Stimulated activated CD8-positive, alpha-beta memory T cell treated with anti-CD3 and anti-CD28 coated beads, Interleukin-15, amount 100 ng/mL, for 24 hours (primary cell): Measurements from ENCODE around the gene CLASRP.
"Not testable (repeated sequence)": the region's sequence is repeated elsewhere in the genome, so short reads cannot be mapped to it uniquely, and the experiment has no call there.

Experiments used
- DNase-seq: peaks from one replicate; pipeline ENCODE4 v3.0.0-alpha.2; 2020; ENCODE audit warnings: low read depth

CLASRP gene

GRCh38 chr19:45038931-45039893 is at the start of gene CLASRP:
Gene CLASRP, plus strand, starts transcription at chr19:45039045. Its CDS starts 1,168 bp downstream, at chr19:45040213.
- DNase-seq, result peak; percentile 76

DNA sequence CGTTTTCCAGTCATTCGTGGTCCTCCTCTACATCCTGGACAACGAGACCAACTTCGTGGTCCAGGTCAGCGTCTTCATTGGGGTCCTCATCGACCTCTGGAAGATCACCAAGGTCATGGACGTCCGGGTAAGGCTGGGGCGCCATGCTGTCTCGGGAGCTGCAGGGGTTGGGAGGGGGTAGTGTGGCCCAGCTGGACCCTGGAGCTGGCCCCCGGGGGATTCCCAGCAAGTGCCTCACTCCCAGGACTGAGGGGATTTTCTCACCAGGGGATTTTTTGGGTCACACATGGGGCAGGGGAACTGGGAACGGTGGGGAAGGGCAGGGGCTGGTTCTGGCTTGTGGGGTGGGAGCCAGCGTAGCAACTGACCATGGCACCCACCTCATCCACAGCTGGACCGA is 48.4 kb upstream of the CLASRP start:
- no peak for DNase-seq

DNA sequence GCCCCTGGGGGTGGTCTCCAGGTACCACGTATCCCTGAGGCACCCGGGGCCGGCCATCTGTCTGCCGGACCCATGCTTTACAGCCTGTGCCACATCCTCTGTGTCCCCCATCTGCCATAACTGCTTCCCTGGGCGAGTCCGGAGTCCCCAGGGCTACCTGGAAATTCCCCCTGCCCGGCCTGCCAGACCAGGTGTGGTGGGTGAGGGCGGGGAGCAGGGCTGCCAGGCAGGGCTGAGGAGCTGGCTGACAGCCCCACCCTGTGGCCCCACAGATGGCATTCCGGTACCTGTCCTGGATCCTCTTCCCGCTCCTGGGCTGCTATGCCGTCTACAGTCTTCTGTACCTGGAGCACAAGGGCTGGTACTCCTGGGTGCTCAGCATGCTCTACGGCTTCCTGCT is 47.9 kb upstream of the CLASRP start:
- DNase-seq, result no peak

DNA sequence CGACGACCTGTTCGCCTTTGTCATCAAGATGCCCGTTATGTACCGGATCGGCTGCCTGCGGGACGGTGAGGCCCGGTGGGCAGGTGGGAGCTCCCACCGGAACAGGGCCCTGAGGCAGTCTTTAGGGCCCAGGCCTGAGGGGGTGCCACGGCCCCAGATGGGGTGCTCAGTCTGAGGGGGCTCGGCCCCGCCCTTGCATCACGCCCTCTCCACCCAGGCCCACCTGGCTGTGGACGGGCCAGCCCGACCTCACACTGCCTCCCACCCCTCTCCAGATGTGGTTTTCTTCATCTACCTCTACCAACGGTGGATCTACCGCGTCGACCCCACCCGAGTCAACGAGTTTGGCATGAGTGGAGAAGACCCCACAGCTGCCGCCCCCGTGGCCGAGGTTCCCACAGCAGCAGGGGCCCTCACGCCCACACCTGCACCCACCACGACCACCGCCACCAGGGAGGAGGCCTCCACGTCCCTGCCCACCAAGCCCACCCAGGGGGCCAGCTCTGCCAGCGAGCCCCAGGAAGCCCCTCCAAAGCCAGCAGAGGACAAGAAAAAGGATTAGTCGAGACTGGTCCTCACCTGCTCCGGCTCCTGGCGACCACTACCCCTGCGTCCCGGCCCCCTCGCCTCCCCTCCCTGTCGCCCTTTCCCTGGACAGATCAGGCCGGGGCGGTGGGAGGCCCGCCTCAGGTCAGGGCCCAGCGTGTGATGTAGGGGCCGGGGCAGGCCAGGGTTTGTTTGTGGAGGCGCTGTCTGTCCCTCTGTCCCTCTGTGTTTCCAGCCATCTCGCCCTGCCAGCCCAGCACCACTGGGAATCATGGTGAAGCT is 46.3 kb upstream of the CLASRP start:
- no peak for DNase-seq

GRCh38 chr19:44993526-44993925 is 45.3 kb upstream of the CLASRP start:
- no peak for DNase-seq

DNA sequence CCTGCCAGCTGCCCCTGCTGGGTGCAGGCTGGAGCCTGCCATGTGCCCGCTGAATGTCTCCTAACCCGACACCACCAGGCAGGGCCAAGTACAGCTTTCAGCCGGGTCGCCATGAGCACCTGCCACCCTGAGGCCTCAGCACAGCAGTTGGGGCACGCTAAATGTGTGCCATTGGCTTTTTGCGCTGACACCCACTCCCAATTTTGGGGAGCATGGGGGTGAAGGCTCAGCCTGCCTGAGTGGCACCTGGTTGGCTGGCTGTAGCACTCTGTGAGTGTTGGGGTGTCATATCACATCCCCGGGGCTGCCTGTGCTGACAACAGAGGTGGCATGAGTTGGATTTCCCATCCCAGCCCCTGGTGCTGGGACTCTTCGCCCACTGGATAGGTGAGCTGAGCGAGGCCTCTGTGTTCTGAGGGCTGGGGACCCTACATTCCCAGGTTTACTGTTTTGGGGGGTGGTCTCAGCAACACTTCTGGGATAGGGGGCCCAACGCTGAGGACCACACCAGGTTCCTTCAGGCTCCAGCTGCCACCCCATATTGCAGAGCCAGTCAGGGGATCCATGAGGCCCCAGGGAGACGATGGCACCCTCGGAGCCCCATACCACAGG is 44.8 kb upstream of the CLASRP start:
- DNase-seq, result no peak

DNA sequence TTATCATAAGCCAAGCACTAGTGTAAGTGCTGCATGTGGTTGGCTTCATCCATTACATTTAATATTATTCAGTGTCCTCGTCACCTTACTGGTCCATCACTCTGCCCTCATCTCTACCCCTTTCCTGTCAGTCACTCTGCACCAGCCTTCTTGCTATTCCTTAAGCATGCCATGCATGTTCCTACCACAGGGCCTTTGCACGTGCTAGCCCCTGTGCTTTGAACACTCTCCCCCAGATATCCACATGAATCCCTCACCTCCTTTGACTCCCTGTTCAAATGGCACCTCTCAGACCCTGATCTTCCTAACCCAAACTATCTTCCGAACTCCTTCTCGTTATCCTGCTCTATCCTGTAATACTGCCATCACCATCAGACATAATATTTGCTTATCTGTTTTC is 40.8 kb upstream of the CLASRP start:
- DNase-seq, result no peak

- DNase-seq, result not testable (repeated sequence)
Observed at GRCh38 chr19:44999131-44999925, 39.5 kb upstream of the CLASRP start.

GRCh38 chr19:45000665-45001064 is 38.2 kb upstream of the CLASRP start:
- not testable (repeated sequence) for DNase-seq

GRCh38 chr19:45001087-45001739 is 37.6 kb upstream of the CLASRP start, which contains the start of gene RELB:
Gene RELB, plus strand, starts transcription at chr19:45001464. Its CDS starts 116 bp downstream, at chr19:45001580.
- DNase-seq, result peak; percentile 99

DNA sequence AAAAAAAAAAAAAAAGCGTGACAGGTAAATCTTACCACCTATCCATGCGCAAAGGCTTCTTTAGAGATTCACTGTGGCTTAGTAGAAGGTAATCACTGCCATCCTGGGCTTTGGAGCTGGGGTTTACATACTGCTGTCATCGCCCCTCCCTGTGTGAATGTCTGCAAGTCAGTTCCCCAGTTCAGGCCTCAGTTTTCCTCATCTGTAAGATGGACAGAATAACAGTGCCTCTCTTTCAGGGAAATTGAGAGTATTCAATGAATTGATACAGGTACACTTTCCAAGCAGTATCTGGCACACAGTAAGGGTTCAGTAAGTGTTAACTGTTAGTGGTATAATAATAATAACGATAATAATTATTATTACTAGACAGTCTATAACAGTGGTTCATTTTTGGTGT is 35.4 kb upstream of the CLASRP start:
- DNase-seq, result no peak

DNA sequence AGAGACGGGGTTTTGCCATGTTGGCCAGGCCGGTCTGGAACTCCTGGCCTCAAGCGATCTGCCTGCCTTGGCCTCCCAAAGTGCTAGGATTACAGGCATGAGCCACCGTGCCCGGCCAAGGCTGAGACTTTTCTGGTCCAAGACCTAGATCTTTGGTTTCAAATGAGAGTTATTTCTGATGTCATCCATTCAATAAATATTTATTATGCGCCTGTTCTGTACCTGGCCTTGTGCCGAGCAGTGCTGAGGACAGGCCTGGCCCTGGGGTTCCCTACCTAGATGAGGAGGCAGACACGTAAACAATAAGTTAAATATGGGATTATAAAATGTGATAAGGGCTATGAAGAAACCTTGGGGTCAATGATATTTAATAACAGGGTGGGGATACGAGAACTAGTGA is 33.1 kb upstream of the CLASRP start:
- no peak for DNase-seq

- no peak for DNase-seq
Observed at GRCh38 chr19:45008552-45008951, 30.3 kb upstream of the CLASRP start.

- no peak for DNase-seq
Observed at GRCh38 chr19:45009625-45010255, 29.1 kb upstream of the CLASRP start.

- DNase-seq, result no peak
Observed at GRCh38 chr19:45010306-45010705, 28.5 kb upstream of the CLASRP start.

DNA sequence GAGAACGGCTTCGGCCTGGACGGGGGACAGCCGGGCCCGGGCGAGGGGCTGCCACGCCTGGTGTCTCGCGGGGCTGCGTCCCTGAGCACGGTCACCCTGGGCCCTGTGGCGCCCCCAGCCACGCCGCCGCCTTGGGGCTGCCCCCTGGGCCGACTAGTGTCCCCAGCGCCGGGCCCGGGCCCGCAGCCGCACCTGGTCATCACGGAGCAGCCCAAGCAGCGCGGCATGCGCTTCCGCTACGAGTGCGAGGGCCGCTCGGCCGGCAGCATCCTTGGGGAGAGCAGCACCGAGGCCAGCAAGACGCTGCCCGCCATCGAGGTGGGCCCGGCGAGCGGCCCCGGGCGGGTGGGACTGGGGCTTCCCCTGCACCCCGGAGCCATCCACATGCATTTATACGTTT is 26.9 kb upstream of the CLASRP start:
- DNase-seq, result no peak

DNA sequence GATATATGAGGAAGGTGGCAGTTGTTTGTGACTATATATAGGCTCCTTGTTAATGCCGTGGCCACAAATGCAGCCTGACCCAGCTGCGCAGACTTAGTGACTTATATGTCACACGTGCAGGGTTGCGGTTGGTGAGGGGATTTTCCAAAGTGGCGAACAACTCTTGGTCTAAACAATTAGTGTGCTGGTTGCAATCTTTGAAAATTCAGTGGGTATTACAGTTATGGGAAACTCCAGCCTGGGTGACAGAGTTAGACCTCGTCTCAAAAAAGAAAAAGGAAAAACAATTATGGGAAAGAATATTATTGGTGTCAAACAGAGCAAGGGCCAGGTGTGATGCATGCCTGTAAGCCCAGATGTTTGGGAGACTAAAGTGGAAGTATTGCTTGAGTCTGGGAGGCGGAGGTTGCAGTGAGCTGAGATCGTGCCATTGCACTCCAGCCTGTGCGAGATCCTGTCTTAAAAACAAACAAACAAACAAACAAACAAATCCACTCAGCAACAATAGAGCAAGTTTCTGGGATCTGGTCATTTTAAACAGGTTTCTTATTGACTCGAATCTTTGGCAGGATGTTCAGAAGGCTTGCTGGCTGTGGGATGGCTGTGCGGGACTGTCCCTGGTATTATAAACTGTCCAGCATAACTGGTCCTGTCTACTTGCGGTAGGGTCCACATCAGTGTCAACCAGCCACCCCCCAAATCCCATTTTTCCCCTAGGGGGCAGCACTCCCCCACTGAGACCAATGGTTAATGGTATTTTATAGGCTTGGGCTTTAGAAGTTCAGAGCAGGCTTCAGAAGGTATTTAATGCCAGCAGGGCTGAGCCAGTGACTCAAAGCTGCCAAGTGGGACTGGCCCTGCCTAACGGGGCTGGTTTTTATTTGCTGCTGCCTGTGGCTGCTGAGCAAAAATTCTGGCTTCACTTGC is 22.2 kb upstream of the CLASRP start:
- DNase-seq, result peak; percentile 20

- no peak for DNase-seq
Observed at GRCh38 chr19:45019187-45019586, 19.7 kb upstream of the CLASRP start.

GRCh38 chr19:45020071-45020470 is 18.8 kb upstream of the CLASRP start:
- no peak for DNase-seq
